Ishikawa (cell line): ENCODE measurements around the gene ST3GAL3.

ENCODE experiments used
- TCF12 ChIP-seq: IDR thresholded peaks from 2 replicates; pipeline ENCODE4 v1.6.1; 2012; ENCODE audit warnings: low read depth
- TEAD4 ChIP-seq: IDR thresholded peaks from 2 replicates; pipeline ENCODE4 v1.6.1; 2012

- TF ChIP-seq TEAD4 (no peak), TCF12 (no peak)
These were observed 110.1 kb downstream of the ST3GAL3 start for GRCh38 chr1:43817304-43817939.
